H54 (cell line): Measurements from ENCODE around the gene RNF223.
"Not testable (repeated sequence)": the region's sequence is repeated elsewhere in the genome, so short reads cannot be mapped to it uniquely, and the experiment has no call there.

Experiments
- DNase-seq: peaks from one replicate; pipeline ENCODE4 v3.0.0; 2011; ENCODE audit warnings: low spot score, mixed read lengths; ENCODE audit not compliant: insufficient read length
- FAIRE-seq: peaks from 3 replicates; lab custom pipeline; 2011; peaks lifted over from hg19 to GRCh38; lab: Jason Lieb, UNC
- POLR2A ChIP-seq: IDR thresholded peaks from 2 replicates; pipeline ENCODE4 v1.6.1; 2011; ENCODE audit warnings: low read depth, mild to moderate bottlenecking, low read length

RNF223 gene

GRCh38 chr1:1085911-1086841 is 12.1 kb upstream of the RNF223 start:
- FAIRE-seq (no peak), DNase-seq (no peak)
- TF ChIP-seq POLR2A, result no peak

GRCh38 chr1:1085171-1085841 is 11.2 kb upstream of the RNF223 start:
- DNase-seq (no peak), FAIRE-seq (no peak)
- TF ChIP-seq POLR2A, result no peak

GRCh38 chr1:1084372-1085170 is 10.5 kb upstream of the RNF223 start:
- no peak for TF ChIP-seq POLR2A
- DNase-seq (no peak), FAIRE-seq (no peak)

DNA sequence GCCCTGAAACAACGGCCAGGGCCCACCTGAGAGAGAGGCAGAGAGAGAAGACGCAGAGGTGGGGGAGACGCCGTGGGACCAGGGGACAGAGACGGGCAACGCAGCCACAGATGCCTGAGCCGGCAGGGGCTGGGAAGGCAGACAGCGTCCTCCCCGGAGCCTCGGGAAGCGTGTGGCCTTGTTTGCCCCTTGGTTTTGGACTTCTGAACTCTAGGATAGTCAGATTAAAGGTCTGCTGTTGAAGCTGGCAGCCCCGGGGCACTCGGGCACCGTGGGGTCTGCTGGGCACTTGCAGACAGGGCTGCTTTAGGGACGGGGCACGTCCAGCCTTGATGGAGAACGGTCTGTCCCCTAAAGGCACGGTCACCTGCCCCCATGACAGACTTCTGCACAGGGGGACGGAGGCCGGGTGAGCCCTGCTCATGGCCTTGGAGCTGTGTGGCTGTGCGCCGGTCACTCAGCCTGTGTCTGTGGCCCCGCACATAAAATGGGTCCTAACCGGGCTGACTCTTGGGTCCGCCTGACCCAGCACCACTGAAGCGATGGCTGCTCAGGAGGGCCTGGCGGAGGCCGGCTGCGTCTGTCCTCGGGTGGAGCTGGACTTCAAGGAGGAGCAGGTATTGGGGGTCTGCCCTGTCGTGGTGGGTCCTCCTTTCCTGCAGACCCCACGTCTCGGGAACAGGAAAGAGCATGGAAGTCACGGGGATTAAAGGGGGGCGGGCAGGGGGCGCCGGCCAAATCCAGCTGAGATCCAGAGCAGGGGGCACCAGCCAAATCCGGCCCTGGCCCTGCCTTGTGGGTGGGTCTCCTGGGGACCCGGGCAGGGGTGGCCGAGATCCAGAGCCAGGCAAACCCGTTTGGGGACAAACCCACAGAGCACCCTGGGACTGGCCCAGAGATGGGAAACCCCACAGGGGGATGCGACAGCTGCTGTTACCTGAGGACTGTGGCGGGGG is 9.6 kb upstream of the RNF223 start:
- no peak for TF ChIP-seq POLR2A
- FAIRE-seq, result no peak
- DNase-seq, result no peak

- no peak for TF ChIP-seq POLR2A
- FAIRE-seq, result no peak
- DNase-seq, result no peak
Observed at GRCh38 chr1:1082776-1083415, 8.8 kb upstream of the RNF223 start.

DNA sequence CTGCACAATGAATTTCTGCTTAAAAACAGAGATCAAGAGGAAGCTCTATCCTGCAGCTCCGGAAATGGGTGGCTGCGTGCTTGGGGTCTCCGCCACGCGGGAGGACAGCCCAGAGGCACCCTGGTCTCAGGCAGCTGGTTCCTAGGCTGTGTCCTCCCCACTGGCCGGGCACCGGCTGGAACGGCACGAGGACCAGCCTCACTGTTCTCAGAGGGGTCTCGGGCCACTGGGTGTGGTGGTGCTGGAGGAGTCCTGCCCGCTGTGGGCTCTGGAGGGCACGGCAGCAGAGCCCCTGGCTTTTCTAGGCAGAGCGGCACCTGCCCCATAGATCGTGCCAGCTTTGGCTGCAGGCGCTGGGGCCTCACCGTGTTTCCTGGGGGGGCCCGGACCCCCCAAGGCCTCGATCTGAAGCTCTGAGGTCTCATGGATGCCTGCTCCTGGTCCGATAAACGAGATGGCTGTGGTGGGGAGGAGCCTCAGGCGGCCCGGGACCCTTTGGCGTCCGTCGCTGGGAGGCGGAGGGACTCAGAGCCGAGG is 8.2 kb upstream of the RNF223 start:
- no peak for DNase-seq
- TF ChIP-seq POLR2A, result no peak
- no peak for FAIRE-seq

- TF ChIP-seq POLR2A, result no peak
- FAIRE-seq (no peak), DNase-seq (no peak)
Observed at GRCh38 chr1:1081311-1082238, 7.5 kb upstream of the RNF223 start.

DNA sequence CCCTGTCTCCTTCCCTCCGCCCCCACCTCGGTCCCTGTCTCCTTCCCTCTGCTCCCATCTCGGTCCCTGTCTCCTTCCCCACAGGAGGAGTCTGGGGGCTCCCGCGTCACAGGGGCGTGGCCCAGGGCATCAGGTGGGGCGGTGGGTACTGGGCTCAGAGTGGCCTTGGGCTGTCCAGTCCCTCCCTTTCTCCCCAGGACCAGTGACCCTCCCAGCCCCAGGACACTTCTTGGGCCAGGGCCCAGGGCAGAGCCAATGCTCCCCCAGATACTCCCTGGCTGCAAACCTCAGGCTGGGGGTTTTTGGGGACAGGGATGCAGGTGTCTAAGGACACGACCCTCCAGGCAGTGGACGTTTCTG is 6.8 kb upstream of the RNF223 start:
- FAIRE-seq (no peak), DNase-seq (no peak)
- TF ChIP-seq POLR2A, result no peak

- DNase-seq (no peak), FAIRE-seq (no peak)
- TF ChIP-seq POLR2A, result no peak
Observed at GRCh38 chr1:1080122-1080757, 6.1 kb upstream of the RNF223 start.

DNA sequence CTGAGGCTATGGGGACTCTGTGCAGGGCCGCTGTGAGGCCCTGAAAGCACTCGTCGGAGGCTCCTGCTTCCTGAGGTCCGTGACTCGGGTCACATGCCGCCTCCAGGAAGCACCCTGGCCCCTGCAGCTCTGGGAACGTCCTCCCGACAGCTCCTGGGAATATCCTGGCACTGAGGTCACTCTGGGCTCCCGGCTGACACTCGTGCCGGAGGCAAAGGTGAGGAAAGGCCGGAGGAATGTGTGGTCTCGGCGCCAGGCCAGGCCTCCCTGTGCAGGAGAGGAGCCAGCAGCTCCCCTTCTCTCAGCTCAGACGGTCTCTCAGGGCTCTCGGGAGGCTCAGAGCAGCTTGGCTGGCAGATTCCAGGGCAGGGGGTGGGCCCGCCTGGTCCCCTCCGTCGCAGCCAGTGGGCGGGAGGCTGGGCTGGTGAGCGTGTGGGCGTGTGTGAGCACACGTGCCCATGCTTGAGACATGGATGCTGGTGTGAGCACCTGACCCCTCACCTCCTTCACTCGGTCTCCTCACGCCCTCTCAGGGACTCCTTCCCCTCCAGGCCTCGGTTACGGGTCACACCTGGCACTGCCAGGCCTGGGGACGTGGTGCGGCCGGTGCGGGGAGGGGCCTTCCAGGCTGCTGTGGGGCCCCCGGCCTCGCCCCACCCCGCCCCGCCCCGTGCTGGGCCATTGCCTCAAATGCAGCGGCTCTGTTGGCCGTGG is 5.5 kb upstream of the RNF223 start:
- TF ChIP-seq POLR2A, result no peak
- peak; percentile 92 for DNase-seq
- FAIRE-seq, result peak; percentile 98

GRCh38 chr1:1077396-1077795 is 3.3 kb upstream of the RNF223 start:
- not testable (repeated sequence) for DNase-seq, FAIRE-seq
